ENCODE results near the gene TWIST2.

Gene TWIST2

GRCh38 chr2:238936162-238937052 is 88.5 kb downstream of the TWIST2 start:
- DNase-seq, result no peak

- DNase-seq, result no peak
Observed at GRCh38 chr2:238938003-238938400, 90.1 kb downstream of the TWIST2 start.

GRCh38 chr2:238938401-238939055 is 90.6 kb downstream of the TWIST2 start:
- no peak for DNase-seq

GRCh38 chr2:238939074-238939473 is 91.2 kb downstream of the TWIST2 start:
- no peak for DNase-seq

- no peak for DNase-seq
Observed at GRCh38 chr2:238939521-238940403, 91.9 kb downstream of the TWIST2 start.

- DNase-seq, result no peak
Observed at GRCh38 chr2:238940806-238941205, 92.9 kb downstream of the TWIST2 start.

- no peak for DNase-seq
Observed at GRCh38 chr2:238941262-238941792, 93.4 kb downstream of the TWIST2 start.

GRCh38 chr2:238942080-238942725 is 94.3 kb downstream of the TWIST2 start:
- no peak for DNase-seq

- DNase-seq, result no peak
Observed at GRCh38 chr2:238942726-238943300, 94.9 kb downstream of the TWIST2 start.

- no peak for DNase-seq
Observed at GRCh38 chr2:238943338-238944067, 95.6 kb downstream of the TWIST2 start.

GRCh38 chr2:238945433-238946150 is 97.7 kb downstream of the TWIST2 start:
- peak in 8 of 56 donors; percentile 7 to 64 (median 19) for DNase-seq

GRCh38 chr2:238946318-238947242 is 98.7 kb downstream of the TWIST2 start:
- no peak for DNase-seq

- DNase-seq, result no peak
Observed at GRCh38 chr2:238947243-238947760, 99.4 kb downstream of the TWIST2 start.

GRCh38 chr2:238947920-238948710 is 100.2 kb downstream of the TWIST2 start:
- no peak for DNase-seq

GRCh38 chr2:238948765-238949641 is 101.1 kb downstream of the TWIST2 start:
- DNase-seq, result no peak

All from nucleus accumbens (tissue), 56 donors.